Panc1 (cell line): ENCODE data around the gene TANGO2. TPM values are rescaled to one million over a fixed set of nuclear protein-coding genes. Genes with fewer than 3 reads are reported as not detected.

Experiments
- ATAC-seq: fragments of 200-7000 bp; cut with Tn5 transposase; 2 replicates; pipeline ENCODE4 v1.9.1; 2020; ENCODE audit warnings: mild to moderate bottlenecking, moderate library complexity
- BruUV-seq: library from RNA; stranded (reverse); fragments of 400-500 nt; replicated peaks from 2 replicates; lab custom pipeline; 2021; lab: Mats Ljungman, UMichigan
- CTCF ChIA-PET: fragments of 300-600 bp; sonication (Branson Sonifier 250); formaldehyde crosslinking; loops from one replicate; lab custom pipeline; 2022; ENCODE audit warnings: antibody characterized with exemption; lab: Charles Lee
- POLR2A ChIA-PET: fragments of 300-600 bp; sonication (Branson Sonifier 250); formaldehyde crosslinking; loops from one replicate; lab custom pipeline; 2022; ENCODE audit warnings: antibody characterized with exemption; lab: Charles Lee
- DNase-seq: peaks from one replicate; pipeline ENCODE4 v3.0.0-alpha.2; 2010; ENCODE audit warnings: low read depth, low spot score
- H3K27ac ChIP-seq: 2 replicates; pipeline ENCODE4 v1.5.1; 2011; ENCODE audit warnings: mild to moderate bottlenecking, low read length, inconsistent platforms
- H3K27me3 ChIP-seq: fragments of 200-500 bp; sonication (Bioruptor generic); 2 replicates; pipeline ENCODE4 v1.6.0; 2014; ENCODE audit warnings: low read length, inconsistent platforms; ENCODE audit not compliant: control insufficient read depth, insufficient read depth
- H3K36me3 ChIP-seq: fragments of 200-500 bp; sonication (Bioruptor generic); 2 replicates; pipeline ENCODE4 v1.5.1; 2014; ENCODE audit warnings: inconsistent platforms, mild to moderate bottlenecking, low read length, moderate library complexity; ENCODE audit not compliant: control insufficient read depth, insufficient read depth
- H3K4me1 ChIP-seq: 2 replicates; pipeline ENCODE4 v1.5.1; 2011; ENCODE audit warnings: inconsistent platforms, mild to moderate bottlenecking, low read length, moderate library complexity; ENCODE audit not compliant: control insufficient read depth, insufficient read depth
- H3K4me3 ChIP-seq, 2 experiments: 2 replicates each; pipeline ENCODE4 v1.5.1; 2011 to 2012; ENCODE audit warnings: low read depth in 2 of 2, low read length in 2 of 2, mild to moderate bottlenecking in 2 of 2, inconsistent platforms in 1 of 2, moderate library complexity in 1 of 2
- H3K9me3 ChIP-seq: fragments of 200-500 bp; sonication (Bioruptor generic); 2 replicates; pipeline ENCODE4 v1.5.1; 2014; ENCODE audit warnings: low read depth, mild to moderate bottlenecking, inconsistent platforms, low read length, moderate library complexity; ENCODE audit not compliant: control insufficient read depth, insufficient read depth
- CTCF ChIP-seq: fragments of 450-650 bp; IDR thresholded peaks from 2 replicates; pipeline ENCODE4 v1.5.1; 2017; ENCODE audit warnings: mild to moderate bottlenecking
- POLR2AphosphoS5 ChIP-seq: IDR thresholded peaks from 2 replicates; pipeline ENCODE4 v1.6.1; 2012; ENCODE audit warnings: mild to moderate bottlenecking, low read depth, low read length, moderate library complexity
- SIN3A ChIP-seq: IDR thresholded peaks from 2 replicates; pipeline ENCODE4 v1.6.1; 2012; ENCODE audit warnings: low read depth, mild to moderate bottlenecking, low read length, moderate library complexity, borderline replicate concordance; ENCODE audit not compliant: insufficient read depth
- TCF7L2 ChIP-seq: IDR thresholded peaks from 2 replicates; pipeline ENCODE4 v1.6.1; 2011; ENCODE audit warnings: mild to moderate bottlenecking, low read depth, low read length, inconsistent platforms
- in situ Hi-C: cut with HindIII; loops from 2 replicates; pipeline ENCODE4 v1.10.0; 2016; ENCODE audit warnings: low sequenced_read_pairs, low pct_unique_long_range_greater_than_20kb
- intact Hi-C: fragments of 100-400 bp; cut with micrococcal nuclease; formaldehyde crosslinking; loops from one replicate; pipeline ENCODE4 v1.10.0; 2022; ENCODE audit not compliant: unreplicated experiment
- total RNA-seq: library from RNA; stranded (reverse); gene quantifications from one replicate; pipeline ENCODE4 v1.2.1, GENCODE V29; 2021; ENCODE audit not compliant: unreplicated experiment
- TF ChIP-seq, protein P1 (sequence below), 2 experiments: IDR thresholded peaks; 2 replicates each; pipeline ENCODE4 v1.6.1; 2011 to 2012; ENCODE audit warnings: low read depth in 2 of 2, control low read depth in 1 of 2, low read length in 1 of 2, mild to moderate bottlenecking in 1 of 2, moderate library complexity in 1 of 2; ENCODE audit not compliant: insufficient read depth in 1 of 2

TANGO2 gene
- total RNA-seq, 1 experiment from 2014 or later: 32.2 TPM

GRCh38 chr22:19980766-19981165, 40.1 kb upstream of the TANGO2 start:
- in situ Hi-C loops (no loop called here), intact Hi-C loops (no loop called here)
- ChIA-PET POLR2A (no interaction called here), CTCF (no interaction called here)
- Histone ChIP-seq H3K4me3 (no peak overlapping the region), H3K27me3 (no peaks in the 10 kb centered on the region), H3K36me3 (no peaks in the 10 kb centered on the region), H3K9me3 (no peaks in the 10 kb centered on the region), H3K4me1 (peaks cover 12% of the 10 kb centered on the region; the same call in 1 of the 2 replicates), H3K27ac (no peak overlapping the region)
- TF ChIP-seq TCF7L2: no peak
- TF ChIP-seq, protein P1, sequence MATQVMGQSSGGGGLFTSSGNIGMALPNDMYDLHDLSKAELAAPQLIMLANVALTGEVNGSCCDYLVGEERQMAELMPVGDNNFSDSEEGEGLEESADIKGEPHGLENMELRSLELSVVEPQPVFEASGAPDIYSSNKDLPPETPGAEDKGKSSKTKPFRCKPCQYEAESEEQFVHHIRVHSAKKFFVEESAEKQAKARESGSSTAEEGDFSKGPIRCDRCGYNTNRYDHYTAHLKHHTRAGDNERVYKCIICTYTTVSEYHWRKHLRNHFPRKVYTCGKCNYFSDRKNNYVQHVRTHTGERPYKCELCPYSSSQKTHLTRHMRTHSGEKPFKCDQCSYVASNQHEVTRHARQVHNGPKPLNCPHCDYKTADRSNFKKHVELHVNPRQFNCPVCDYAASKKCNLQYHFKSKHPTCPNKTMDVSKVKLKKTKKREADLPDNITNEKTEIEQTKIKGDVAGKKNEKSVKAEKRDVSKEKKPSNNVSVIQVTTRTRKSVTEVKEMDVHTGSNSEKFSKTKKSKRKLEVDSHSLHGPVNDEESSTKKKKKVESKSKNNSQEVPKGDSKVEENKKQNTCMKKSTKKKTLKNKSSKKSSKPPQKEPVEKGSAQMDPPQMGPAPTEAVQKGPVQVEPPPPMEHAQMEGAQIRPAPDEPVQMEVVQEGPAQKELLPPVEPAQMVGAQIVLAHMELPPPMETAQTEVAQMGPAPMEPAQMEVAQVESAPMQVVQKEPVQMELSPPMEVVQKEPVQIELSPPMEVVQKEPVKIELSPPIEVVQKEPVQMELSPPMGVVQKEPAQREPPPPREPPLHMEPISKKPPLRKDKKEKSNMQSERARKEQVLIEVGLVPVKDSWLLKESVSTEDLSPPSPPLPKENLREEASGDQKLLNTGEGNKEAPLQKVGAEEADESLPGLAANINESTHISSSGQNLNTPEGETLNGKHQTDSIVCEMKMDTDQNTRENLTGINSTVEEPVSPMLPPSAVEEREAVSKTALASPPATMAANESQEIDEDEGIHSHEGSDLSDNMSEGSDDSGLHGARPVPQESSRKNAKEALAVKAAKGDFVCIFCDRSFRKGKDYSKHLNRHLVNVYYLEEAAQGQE (IDR thresholded peaks at IDR 0.05; ENCODE audit: insufficient read depth in 1 of 2, low read depth in 2 of 2, low read length in 1 of 2): no peak
- no peak for TF ChIP-seq POLR2AphosphoS5
- no peak for TF ChIP-seq SIN3A
- TF ChIP-seq CTCF: no peak
- ATAC-seq (no peak), DNase-seq (no peak)
- BruUV-seq: no TSS peak

- ChIA-PET CTCF (no interaction called here), POLR2A (no interaction called here)
- Histone ChIP-seq H3K4me3 (no peak overlapping the region), H3K9me3 (no peaks in the 10 kb centered on the region), H3K36me3 (no peaks in the 10 kb centered on the region), H3K27me3 (no peaks in the 10 kb centered on the region), H3K4me1 (peaks cover 12% of the 10 kb centered on the region; the same call in 1 of the 2 replicates), H3K27ac (no peak overlapping the region)
- no peak for TF ChIP-seq POLR2AphosphoS5
- TF ChIP-seq SIN3A: no peak
- TF ChIP-seq CTCF: no peak
- no peak for TF ChIP-seq TCF7L2
- TF ChIP-seq, protein P1 (IDR thresholded peaks at IDR 0.05; ENCODE audit: insufficient read depth in 1 of 2, low read depth in 2 of 2, low read length in 1 of 2): no peak
- BruUV-seq: no TSS peak
- ATAC-seq (no peak), DNase-seq (no peak)
- intact Hi-C loops (no loop called here), in situ Hi-C loops (no loop called here)
Observed at GRCh38 chr22:19981171-19981960, 39.5 kb upstream of the TANGO2 start.
